Esophagus squamous epithelium (tissue), 4 donors: ENCODE data around the gene DACH2.

ENCODE experiments used
- CTCF ChIP-seq, 6 experiments: fragments of 450-650 bp in 4 of 6; fragments of 200-600 bp in 2 of 6; sonication (generic) in 2 of 6; IDR thresholded peaks; one replicate each; pipeline ENCODE4 v1.5.1; 2016 to 2019; ENCODE audit warnings: antibody characterized with exemption in 6 of 6, mild to moderate bottlenecking in 4 of 6, moderate library complexity in 4 of 6
- POLR2A ChIP-seq, 4 donors: fragments of 450-650 bp; IDR thresholded peaks; one replicate each; pipeline ENCODE4 v1.6.1; 2017; ENCODE audit warnings: antibody characterized with exemption in 4 of 4, mild to moderate bottlenecking in 4 of 4, moderate library complexity in 3 of 4

- TF ChIP-seq CTCF (IDR thresholded peaks at IDR 0.05) (no peak), POLR2A (IDR thresholded peaks at IDR 0.05) (no peak)
Measured at GRCh38 chrX:86241547-86241946, 93.3 kb downstream of the DACH2 start.
